ENCODE results near the gene SLC35B4. TPM values are rescaled to one million over a fixed set of nuclear protein-coding genes. Genes with fewer than 3 reads are reported as not detected.
A peak's percentile ranks its signal among the peaks of the same experiment; 100 is the strongest.

SLC35B4 gene
- total RNA-seq = 1 to 10 TPM; 3.1 to 9.4 (median 4.2) TPM

- Histone ChIP-seq H3K4me1 (peaks cover 13% of the 10 kb centered on the region), H3K9me3 (no peaks in the 10 kb centered on the region), H3K36me3 (no peaks in the 10 kb centered on the region), H3K27me3 (no peaks in the 10 kb centered on the region), H3K27ac (peak within 1 kb of the TSS; percentile 55), H3K4me3 (peak within 1 kb of the TSS; percentile 66)
- 0% methylated on average over 13 of the region's 69 CpGs for WGBS
- peak; percentile 97 for DNase-seq (ENCODE audit: low spot score in 2 of 2)
- TF ChIP-seq EP300 (IDR thresholded peaks at IDR 0.05) = no peak
- TF ChIP-seq POLR2AphosphoS5 (IDR thresholded peaks at IDR 0.05) = peak in 1 of 3 donors; percentile 22
- no peak for TF ChIP-seq POLR2A (IDR thresholded peaks at IDR 0.05)
- TF ChIP-seq, protein P1, sequence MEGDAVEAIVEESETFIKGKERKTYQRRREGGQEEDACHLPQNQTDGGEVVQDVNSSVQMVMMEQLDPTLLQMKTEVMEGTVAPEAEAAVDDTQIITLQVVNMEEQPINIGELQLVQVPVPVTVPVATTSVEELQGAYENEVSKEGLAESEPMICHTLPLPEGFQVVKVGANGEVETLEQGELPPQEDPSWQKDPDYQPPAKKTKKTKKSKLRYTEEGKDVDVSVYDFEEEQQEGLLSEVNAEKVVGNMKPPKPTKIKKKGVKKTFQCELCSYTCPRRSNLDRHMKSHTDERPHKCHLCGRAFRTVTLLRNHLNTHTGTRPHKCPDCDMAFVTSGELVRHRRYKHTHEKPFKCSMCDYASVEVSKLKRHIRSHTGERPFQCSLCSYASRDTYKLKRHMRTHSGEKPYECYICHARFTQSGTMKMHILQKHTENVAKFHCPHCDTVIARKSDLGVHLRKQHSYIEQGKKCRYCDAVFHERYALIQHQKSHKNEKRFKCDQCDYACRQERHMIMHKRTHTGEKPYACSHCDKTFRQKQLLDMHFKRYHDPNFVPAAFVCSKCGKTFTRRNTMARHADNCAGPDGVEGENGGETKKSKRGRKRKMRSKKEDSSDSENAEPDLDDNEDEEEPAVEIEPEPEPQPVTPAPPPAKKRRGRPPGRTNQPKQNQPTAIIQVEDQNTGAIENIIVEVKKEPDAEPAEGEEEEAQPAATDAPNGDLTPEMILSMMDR (IDR thresholded peaks at IDR 0.05) = peak in 1 of 2 donors; percentile 14
Observed at GRCh38 chr7:134316539-134317344, at the start of gene SLC35B4. SLC35B4 (minus strand) TSS chr7:134316930; CDS start chr7:134316751, 179 bp downstream.

DNA sequence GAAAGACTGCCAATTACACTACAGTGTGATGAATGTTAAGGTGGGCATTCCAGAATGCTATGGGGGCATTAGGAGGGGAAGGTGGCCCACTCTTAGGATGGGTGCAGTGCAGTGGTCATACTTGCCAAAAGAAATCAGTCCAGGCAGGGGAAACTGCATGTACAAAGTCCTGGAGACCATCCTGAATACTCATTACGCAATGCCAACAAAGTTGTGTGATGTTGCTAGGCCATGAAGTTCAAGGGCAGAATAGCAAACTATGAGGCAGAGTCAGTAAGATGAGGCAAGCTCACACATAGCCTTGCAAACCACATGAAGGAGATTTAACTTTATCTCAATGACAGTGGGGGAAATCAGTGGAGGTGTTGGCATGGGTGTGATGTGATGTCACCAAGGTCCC is 49.8 kb upstream of the SLC35B4 start:
- peaks cover 10% of the 10 kb centered on the region for H3K27me3 ChIP-seq
- H3K4me3 ChIP-seq = no peak overlapping the region
- peaks cover 14% of the 10 kb centered on the region for H3K4me1 ChIP-seq
- H3K27ac ChIP-seq = no peak overlapping the region
- TF ChIP-seq POLR2AphosphoS5 (IDR thresholded peaks at IDR 0.05) = no peak
- TF ChIP-seq POLR2A (IDR thresholded peaks at IDR 0.05) = no peak
- TF ChIP-seq EP300 (IDR thresholded peaks at IDR 0.05) = no peak
- TF ChIP-seq, protein P1 (IDR thresholded peaks at IDR 0.05) = no peak
- 91% methylated on average over 1 of the region's 1 CpG for WGBS
- DNase-seq (ENCODE audit: low spot score in 2 of 2) = no peak
- H3K9me3 ChIP-seq = no peaks in the 10 kb centered on the region
- H3K36me3 ChIP-seq = no peaks in the 10 kb centered on the region

- Histone ChIP-seq H3K4me1 (peaks cover 14% of the 10 kb centered on the region), H3K36me3 (no peaks in the 10 kb centered on the region), H3K9me3 (no peaks in the 10 kb centered on the region), H3K4me3 (no peak overlapping the region), H3K27me3 (peaks cover 10% of the 10 kb centered on the region), H3K27ac (no peak overlapping the region)
- TF ChIP-seq POLR2AphosphoS5 (IDR thresholded peaks at IDR 0.05) (no peak), EP300 (IDR thresholded peaks at IDR 0.05) (no peak), POLR2A (IDR thresholded peaks at IDR 0.05) (no peak)
- TF ChIP-seq, protein P1 (IDR thresholded peaks at IDR 0.05) = no peak
- WGBS = 58% methylated on average over 6 of the region's 6 CpGs
- DNase-seq (ENCODE audit: low spot score in 2 of 2) = no peak
Observed at GRCh38 chr7:134365341-134366054, 48.8 kb upstream of the SLC35B4 start.

- Histone ChIP-seq H3K27ac (no peak overlapping the region), H3K9me3 (no peaks in the 10 kb centered on the region), H3K36me3 (no peaks in the 10 kb centered on the region), H3K27me3 (peaks cover 10% of the 10 kb centered on the region), H3K4me3 (no peak overlapping the region), H3K4me1 (peaks cover 11% of the 10 kb centered on the region)
- DNase-seq (ENCODE audit: low spot score in 2 of 2) = no peak
- TF ChIP-seq, protein P1 (IDR thresholded peaks at IDR 0.05) = no peak
- TF ChIP-seq POLR2AphosphoS5 (IDR thresholded peaks at IDR 0.05) (no peak), POLR2A (IDR thresholded peaks at IDR 0.05) (no peak), EP300 (IDR thresholded peaks at IDR 0.05) (no peak)
Observed at GRCh38 chr7:134364619-134365037, 47.9 kb upstream of the SLC35B4 start.

Measured in suprapubic skin (tissue), 4 donors.